Measurements from ENCODE around the gene TEKT2.

The TEKT2 gene

DNA sequence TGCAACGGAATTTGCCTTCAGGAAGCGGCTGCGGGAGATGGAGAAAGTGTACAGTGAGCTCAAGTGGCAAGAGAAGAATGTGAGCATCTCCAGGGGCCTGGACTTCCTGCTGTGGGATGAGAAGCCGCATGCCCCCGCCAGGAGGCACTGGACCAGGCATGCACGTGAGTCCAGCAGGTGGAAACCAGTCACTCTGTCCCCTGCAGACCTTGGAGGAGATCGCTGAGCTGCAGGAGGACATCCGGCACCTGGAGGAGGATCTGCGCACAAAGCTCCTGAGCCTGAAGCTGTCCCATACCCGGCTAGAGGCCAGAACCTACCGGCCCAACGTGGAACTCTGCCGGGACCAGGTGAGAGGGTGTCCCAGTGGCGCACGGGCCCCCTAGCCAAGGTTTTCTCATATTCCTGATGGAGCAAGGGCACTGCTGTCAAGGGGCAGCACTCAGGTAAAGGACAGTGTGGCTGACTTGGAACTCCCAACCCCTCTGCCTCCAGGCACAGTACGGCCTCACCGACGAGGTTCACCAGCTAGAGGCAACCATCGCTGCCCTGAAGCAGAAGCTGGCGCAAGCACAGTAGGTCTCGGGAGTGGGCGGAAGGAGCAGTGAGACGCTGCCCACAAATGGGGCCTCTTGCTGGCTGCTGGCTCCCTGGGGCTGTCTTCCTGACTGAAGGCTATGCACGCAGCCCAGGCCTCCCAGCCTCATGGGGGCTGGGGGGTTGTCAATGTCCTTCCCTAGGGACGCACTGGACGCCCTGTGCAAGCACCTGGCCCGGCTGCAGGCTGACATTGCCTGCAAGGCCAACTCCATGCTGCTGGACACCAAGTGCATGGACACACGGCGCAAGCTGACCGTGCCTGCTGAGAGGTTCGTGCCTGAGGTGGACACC, 3.6 kb downstream of the TEKT2 start:
- no peak for DNase-seq (ENCODE audit: low spot score)

DNA sequence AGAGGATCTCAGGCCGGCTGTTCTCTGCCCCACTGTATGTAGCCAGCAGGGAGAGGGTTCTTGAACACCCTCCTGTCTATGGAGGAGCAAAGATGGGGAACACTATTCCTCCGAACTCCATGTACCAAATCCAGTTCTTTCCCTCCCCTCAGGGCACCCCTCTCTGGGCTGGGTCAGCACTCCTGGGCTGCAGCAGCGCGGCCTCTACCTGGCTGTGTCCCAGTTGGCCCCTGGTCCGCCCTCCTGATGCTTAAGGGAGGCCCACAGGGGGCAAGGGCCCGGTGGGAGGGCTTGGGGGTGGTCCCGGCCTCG, 4.3 kb downstream of the TEKT2 start:
- DNase-seq (ENCODE audit: low spot score) = no peak

DNA sequence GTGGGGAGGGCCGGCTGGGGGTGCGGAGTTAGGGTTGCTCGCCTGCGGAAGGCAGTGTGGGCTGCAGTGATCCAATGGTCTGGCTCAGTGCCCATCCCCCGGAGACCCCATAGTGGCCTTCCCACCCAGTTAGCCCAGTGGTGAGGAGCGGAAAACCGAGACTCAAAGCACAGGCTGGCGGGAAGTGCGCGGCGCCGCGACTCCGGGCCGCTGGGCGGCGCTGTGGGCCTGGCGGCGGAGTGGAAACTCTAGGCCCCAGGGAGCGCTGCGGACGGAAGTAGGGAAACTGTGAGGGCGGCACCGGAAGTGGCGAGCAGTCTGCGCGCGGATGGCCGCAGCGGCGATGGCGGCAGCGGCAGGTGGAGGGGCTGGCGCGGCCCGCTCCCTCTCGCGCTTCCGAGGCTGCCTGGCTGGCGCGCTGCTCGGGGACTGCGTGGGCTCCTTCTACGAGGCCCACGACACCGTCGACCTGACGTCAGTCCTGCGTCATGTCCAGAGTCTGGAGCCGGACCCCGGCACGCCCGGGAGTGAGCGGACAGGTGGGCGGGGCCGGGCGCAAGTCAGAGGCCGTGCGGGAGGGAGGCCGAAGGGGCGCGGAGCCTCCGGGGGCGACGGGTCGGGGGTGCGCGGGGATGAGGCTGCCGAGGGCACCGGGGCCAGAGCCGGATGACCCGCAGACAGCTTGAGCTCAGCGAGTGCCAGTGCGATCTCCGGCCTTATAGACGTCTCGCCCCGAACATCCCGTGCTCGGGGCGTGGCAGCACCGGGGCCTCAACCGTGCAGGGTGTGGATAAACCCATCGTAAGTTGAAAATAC, 4.9 kb downstream of the TEKT2 start, which contains the start of gene ADPRS:
Gene ADPRS, plus strand, starts transcription at position 316 of the 816 bp plus-strand sequence. Its CDS starts 13 bp downstream, at position 329.
- peak; percentile 93 for DNase-seq (ENCODE audit: low spot score)

DNA sequence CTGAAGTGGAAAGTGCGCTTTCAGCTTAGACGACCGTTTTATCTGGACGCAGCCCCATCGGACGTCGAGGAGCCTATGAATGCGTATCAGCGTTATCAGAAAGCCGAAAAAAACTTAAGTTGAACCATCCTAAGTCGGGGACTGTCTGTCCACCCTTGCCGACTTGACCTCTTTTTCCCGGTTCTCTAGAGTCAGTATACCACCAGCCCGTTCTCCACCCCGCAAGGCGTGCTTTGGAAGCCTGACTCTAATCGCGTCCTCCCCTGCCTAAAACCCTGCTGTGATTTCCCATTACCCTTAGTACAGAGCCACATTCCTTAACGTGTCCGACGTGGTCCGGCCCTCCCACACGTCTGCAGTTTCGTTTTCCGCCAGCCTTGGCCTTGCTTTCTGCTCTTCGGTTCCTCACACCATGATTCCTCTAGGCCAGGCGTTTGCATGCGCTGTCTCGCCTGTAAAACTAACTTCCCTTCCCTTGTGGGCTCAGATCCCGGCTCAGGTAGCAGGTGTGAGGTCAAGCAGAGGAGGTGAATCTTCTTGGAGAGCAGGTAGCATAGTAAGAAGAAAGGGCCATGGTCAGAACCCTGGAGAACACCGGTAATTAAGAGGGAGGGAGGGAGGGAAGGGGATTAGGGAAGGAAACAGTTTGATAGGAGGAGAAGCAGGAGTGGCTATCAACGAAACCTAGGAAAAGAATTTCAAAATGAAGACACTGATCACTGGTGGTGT, 5.7 kb downstream of the TEKT2 start:
- DNase-seq (ENCODE audit: low spot score) = no peak

DNA sequence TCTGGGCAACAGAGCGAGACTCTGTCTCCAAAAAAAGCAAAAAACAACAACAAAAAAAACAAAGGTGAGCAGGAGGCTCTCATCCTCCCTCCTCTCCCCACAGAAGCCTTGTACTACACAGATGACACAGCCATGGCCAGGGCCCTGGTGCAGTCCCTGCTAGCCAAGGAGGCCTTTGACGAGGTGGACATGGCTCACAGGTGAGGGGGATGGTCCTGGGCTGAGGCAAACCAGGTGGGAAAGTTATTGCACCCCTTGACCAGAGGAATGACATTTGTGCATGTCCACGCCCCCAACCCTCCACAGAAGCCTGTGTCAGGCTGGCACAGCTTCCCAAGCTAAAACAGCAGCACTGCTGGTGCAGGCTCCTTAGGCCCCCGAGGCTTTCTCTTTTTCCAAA, 7.2 kb downstream of the TEKT2 start:
- DNase-seq (ENCODE audit: low spot score) = no peak

DNA sequence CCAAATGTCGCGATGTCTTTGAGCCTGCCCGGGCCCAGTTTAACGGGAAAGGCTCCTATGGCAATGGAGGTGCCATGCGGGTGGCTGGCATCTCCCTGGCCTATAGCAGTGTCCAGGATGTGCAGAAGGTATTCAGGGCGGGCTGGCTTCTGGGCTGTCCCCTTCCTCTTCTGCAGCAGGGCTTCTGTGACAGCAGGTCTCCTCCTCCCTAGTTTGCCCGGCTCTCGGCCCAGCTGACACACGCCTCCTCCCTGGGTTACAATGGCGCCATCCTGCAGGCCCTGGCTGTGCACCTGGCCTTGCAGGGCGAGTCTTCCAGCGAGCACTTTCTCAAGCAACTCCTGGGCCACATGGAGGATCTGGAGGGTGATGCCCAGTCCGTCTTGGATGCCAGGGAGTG, 7.8 kb downstream of the TEKT2 start:
- DNase-seq (ENCODE audit: low spot score) = no peak

DNA sequence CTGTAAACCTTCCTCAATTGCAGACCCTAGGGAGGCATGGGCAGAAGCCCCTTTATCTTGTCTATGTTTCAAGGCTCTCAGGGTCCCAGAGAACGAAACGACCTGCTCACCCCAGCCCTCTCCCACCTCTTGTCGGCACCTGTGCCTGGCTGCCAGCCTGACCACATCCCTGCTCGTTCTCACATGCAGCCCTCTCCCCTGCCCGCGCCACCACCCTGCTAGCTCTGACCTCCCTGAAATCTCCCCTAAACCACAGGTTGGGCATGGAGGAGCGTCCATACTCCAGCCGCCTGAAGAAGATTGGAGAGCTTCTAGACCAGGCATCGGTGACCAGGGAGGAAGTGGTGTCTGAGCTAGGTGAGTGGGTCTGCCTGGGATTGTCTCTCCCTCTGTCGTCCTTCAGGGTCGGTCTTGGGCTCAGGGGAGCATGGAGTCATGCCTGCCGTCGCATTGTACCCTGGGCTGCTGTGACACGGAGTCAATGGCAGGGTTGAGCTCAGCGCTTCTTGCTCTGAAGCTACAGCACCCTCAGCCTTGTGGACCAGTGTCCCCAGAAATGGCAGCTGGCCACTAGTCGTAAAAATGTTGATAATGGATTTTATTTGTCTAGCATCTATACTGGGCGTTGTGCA, 8.4 kb downstream of the TEKT2 start:
- DNase-seq (ENCODE audit: low spot score) = no peak

DNA sequence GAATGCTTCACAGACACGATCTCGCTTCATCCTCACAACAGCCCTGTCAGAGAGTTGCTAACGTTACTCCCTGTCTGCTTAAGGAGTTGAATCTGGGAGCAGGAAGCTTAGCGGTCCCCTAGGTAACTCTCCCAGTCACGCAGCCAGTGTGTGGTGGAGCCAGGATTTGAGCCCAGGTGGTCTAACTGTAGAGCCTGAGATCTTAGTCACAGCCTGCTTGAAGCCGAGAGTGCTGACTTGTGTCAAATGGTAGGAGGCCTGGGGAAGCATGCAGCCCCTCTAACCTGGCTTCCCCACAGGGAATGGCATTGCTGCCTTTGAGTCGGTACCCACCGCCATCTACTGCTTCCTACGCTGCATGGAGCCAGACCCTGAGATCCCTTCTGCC, 8.9 kb downstream of the TEKT2 start:
- DNase-seq (ENCODE audit: low spot score) = no peak

DNA sequence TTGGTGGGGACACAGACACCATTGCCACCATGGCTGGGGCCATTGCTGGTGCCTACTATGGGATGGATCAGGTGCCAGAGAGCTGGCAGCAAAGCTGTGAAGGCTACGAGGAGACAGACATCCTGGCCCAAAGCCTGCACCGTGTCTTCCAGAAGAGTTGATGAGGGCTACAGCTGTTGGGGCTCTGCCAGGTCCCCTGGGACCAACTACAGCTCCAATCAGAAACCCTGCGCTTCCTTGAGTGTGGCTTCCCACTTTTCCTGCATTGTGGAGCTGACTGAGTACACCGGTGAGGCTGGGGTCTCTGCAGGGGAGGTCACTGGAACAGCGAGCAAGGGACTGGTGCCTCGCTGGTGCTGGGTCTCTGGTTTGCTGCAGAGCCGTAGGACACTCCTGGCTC, 9.3 kb downstream of the TEKT2 start:
- no peak for DNase-seq (ENCODE audit: low spot score)

DNA sequence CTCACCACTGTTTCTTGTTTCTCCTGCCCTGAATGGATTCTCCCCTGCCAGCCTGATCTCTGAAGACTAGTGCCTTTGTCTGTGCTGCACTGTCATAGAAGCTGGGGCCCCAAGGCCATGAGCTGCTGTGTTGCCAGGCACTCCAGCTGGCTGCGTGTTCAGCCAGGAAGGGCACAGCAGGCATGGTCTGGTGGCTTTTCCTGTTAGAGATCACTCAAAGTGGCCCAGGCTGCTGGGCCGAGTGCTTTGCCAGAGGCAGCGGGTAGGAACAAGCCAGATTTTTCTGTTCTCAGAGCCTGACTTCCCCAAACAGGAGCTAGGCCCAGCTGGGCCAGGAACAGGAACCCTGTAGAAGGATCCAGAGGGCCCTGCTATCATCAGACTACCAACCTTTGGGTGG, 10.0 kb downstream of the TEKT2 start:
- no peak for DNase-seq (ENCODE audit: low spot score)

DNA sequence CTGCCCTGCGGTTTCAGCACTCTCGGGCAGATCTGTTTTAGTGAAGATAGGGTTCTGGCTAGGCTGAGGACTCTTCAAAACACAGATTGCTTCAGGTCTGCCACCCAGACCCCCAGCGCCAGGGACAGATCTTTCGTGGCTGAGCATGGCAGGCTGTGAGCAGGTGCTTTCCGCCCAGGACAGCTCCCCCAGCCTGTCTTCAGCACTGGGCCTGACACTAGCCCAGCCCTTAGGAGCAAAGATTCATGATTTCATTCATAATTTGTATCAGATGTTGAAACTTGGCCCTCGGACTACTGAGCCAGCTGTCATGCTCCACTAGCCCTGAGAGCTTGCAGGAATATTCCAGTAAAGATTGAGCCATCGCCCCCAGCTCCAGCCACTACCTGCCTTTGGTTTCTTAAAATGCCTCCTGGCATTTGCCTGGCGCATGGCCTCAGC, 10.7 kb downstream of the TEKT2 start:
- DNase-seq (ENCODE audit: low spot score) = peak; percentile 5

DNA sequence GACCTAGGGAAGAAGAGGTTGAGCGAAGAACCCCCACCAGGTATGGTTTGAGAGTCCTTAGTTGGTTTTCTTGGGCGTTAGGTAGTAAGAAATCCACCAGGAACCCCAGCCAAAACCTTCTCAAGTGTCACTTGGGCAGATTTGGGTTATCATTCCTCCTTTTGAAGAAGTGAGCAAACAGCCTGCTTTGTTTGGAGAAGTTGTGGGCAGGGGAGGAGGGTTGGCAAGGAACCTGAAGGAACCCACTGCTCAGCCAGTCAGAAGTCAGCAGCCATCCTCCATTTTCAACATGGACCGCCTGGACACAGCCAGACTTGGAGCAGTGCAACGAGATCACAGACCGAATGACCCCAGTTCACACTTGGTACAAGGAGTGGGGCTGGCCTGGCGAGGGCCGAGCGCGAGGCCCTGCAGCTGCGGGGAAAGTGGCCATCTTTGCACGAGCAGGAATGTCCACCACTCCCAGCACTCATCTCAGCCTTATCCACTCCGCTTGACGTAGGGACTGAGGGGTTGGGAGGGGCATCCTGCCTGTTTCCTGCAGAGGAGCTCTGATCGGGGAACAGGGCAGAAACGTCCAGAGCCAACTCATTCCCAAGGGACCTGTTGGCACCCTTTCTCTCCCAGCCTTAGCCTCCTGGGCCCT, 12.0 kb downstream of the TEKT2 start:
- no peak for DNase-seq (ENCODE audit: low spot score)

DNA sequence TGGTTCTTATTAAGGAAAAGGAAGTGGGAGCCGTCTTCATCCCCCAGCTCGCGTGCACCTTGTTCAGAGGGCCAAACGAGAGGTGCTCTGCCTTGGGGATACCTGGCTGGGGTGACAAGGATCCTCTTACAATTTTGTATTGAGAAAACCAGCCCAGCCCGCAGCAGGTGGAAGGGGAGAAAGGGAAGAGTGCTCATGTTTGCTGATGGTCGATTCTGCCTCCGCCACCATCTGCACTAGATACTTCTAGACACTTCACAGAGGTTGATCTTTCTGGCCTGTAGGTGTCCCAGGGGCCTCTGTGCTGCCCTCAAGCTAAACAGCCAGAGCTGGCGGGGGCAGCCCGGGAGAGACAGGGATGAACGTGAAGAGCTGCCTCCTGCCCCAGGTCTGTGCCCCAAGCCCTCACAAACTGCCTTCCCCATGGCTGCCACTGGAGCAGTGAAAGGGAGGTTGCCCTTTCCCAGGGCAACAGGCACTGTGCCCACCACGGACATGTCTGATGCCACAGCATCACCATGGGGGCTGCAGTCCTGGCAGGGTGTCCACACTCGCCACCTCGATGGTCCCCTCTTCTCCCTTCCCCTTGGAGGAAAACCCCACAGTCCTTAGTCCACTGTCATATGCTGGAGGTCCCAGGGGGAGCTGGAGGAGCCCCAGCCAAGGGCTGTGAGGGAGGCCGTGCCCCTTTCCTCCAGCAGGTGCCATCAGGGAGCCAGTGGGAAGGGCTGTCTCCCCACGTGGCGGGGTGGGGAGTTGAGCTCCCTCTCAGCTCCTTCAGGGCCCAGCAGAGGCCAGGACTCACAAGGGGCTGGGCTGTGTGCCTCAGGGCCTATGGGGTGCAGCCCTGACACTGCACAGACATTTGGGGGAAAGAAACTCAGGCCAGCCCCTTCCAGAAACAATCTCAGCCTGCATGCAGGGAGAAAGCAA, 12.9 kb downstream of the TEKT2 start:
- peak; percentile 78 for DNase-seq (ENCODE audit: low spot score)

DNA sequence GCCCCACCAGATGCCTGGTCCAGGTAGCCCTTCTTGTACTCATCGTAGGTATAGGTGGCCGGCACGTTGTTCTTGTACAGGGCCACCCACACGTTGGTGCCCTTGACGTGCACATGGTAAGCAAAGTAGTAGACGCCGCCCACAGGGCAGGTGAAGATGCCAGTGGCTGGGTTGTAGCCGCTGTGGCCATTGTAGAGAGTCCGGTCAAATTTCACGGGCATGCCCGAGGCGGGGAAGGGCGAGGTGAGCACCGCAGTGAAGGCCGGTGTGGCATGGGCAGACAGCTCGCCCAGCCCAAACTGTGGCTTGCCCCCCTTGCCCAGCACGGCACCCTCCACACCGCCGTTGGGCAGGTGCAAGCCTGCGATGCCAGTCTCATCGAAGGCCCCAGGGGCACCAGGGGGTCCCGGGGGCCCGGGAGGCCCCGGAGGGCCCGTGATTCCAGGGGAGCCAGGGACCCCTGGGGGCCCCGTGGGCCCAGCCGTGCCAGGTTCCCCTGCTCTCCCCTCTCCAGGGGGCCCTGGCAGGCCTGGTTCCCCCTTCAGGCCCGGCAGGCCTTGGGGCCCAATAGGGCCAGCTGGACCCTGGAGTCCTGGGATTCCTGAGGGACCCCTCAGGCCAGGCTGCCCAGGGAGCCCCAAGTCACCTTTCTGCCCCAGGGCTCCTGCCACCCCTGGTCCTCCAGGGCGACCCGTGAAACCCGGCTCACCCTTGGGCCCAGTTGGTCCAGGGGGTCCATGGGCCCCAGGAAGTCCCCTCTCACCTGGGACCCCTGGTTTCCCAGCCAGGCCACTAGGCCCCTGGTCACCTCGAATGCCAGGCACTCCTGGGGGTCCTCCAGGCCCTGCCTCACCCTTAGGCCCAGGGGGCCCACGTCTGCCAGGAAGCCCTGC, 14.0 kb downstream of the TEKT2 start:
- DNase-seq (ENCODE audit: low spot score) = no peak

DNA sequence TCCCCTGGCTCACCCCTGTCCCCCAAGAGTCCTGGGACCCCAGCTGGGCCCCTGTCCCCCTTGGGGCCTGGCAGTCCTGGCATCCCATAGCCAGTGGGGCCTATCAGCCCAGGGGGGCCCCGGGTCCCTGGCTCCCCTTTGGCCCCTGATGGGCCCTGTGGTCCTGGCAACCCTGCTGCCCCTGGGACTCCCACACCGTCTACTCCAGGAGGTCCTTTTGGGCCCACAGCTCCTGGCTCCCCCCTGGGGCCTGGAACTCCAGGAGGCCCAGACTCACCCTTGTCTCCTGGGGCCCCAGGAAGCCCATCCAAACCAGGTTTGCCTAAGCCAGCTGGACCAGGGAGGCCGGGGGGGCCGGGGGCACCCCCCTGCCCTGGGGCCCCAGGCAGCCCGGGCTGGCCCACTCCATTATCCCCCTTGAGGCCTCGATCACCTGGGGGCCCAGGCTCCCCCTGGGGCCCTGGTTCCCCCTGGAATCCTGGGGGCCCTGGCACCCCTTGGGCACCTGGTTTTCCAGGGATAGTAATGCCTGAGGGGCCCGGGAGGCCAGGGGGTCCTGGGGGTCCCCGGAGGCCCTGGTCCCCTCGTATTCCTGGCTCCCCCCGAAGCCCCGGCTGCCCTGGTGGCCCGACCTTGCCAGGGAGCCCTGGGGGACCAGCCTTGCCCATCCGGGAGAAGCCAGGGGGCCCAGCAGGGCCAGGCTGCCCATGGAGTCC, 14.9 kb downstream of the TEKT2 start:
- no peak for DNase-seq (ENCODE audit: low spot score)

DNA sequence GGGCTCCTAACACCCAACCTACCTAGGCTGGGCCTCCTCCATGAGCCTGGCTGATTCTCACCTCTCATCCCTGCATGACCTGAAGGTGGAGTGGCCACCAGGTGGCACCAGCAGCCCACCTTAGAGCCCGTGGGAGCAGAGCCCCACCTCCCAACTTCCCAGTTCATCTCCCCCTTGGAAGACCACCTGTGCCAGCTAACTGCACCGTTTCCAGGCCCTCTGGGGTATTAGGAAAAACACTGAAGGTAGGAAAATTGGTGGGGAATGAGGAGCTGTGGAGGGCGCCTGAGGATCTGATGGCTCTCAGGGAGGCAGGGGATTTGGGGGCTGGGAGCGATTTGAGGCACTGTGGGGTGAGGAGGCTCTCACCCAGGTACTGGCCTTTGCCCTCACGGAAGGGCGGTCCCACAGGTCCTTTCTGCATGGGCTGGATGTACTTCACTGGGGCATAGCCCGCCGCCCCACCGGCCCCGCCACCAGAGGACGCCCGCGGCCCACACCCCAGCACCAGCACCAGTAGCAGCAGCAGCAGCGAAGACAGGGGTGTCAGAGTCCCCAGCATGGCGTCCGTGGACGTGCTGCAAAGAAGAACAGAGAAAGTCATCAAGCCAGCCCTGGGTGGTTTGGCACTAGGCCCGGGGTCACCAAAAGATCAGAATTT, 15.9 kb downstream of the TEKT2 start:
- peak; percentile 85 for DNase-seq (ENCODE audit: low spot score)

DNA sequence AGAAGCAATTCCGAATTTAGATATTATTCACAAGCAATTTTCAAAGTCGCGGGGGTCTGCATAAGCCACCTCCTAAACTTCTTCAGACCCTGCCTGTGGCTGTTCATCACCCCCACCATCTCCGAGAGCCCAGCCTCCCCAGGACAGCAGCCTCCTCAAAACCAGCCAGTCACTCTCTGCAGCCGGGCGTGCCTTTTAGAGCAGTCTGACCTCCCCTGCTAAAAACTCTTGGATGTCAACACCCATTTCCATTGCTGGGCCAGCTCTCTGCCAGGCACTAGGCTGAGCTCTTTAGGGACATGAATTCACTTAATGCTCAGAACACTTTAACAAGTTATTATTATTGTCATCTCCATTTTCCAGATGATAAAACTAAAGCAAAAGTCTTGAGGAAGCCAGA, 16.5 kb downstream of the TEKT2 start:
- no peak for DNase-seq (ENCODE audit: low spot score)

DNA sequence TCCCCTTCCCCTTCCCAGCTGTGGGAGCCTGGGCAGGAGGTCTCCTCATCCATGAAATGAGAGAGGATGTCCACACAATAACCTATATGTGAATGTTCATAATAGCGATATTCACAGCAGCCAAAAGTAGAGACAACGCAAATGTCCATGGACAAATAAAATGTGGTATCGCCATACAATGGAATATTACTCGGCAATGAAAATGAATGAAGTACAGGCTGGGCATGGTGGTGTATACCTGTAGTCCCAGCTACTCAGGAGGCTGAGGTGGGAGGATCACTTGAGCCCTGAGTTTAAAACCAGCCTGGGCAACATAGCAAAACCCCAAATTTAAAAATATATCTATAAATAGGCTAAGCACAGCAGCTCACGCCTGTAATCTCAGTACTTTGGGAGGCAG, 17.7 kb downstream of the TEKT2 start:
- DNase-seq (ENCODE audit: low spot score) = no peak

Measured in D341Med (cell line).